OCI-LY1 (cell line): ENCODE data around the gene SPG11.

Experiments
- H2AFZ ChIP-seq: fragments of 200-600 bp; sonication (generic), shearing (Covaris generic); 2 replicates; pipeline ENCODE4 v1.6.0; 2014; ENCODE audit warnings: antibody characterized with exemption, mild to moderate bottlenecking, low read length
- H3F3A ChIP-seq: fragments of 200-600 bp; sonication (generic), shearing (Covaris generic); 2 replicates; pipeline ENCODE4 v1.6.0; 2014; ENCODE audit warnings: mild to moderate bottlenecking, antibody characterized with exemption, low read length, moderate library complexity; ENCODE audit not compliant: insufficient read depth
- H3K27ac ChIP-seq: fragments of 200-600 bp; sonication (generic); 2 replicates; pipeline ENCODE4 v1.5.1; 2014; ENCODE audit warnings: low read length, mixed run types, mild to moderate bottlenecking, low read depth; ENCODE audit not compliant: poor library complexity, severe bottlenecking
- H3K27me3 ChIP-seq: fragments of 200-600 bp; sonication (generic); 2 replicates; pipeline ENCODE4 v1.6.0; 2014; ENCODE audit warnings: antibody characterized with exemption, mild to moderate bottlenecking, low read length, moderate library complexity; ENCODE audit not compliant: insufficient read depth
- H3K36me3 ChIP-seq: fragments of 200-600 bp; sonication (generic); 2 replicates; pipeline ENCODE4 v1.6.1; 2014; ENCODE audit warnings: mild to moderate bottlenecking, antibody characterized with exemption, low read length, moderate library complexity, mixed read lengths; ENCODE audit not compliant: insufficient read depth
- H3K4me1 ChIP-seq: fragments of 200-600 bp; sonication (generic); 2 replicates; pipeline ENCODE4 v1.5.1; 2014; ENCODE audit warnings: mild to moderate bottlenecking, low read length, moderate library complexity; ENCODE audit not compliant: insufficient read depth, severe bottlenecking
- H3K4me2 ChIP-seq: fragments of 200-600 bp; sonication (generic), shearing (Covaris generic); 2 replicates; pipeline ENCODE4 v1.6.1; 2014; ENCODE audit warnings: low read length
- H3K4me3 ChIP-seq: fragments of 200-600 bp; sonication (generic); 2 replicates; pipeline ENCODE4 v1.5.1; 2014; ENCODE audit warnings: low read length, low read depth, mild to moderate bottlenecking, mixed read lengths; ENCODE audit not compliant: poor library complexity, severe bottlenecking
- H3K79me2 ChIP-seq: fragments of 200-600 bp; shearing (Covaris generic); 2 replicates; pipeline ENCODE4 v1.6.1; 2016; ENCODE audit warnings: mixed run types, low read length, mixed read lengths; ENCODE audit not compliant: insufficient read depth
- H3K9ac ChIP-seq: fragments of 200-600 bp; sonication (generic), shearing (Covaris generic); 2 replicates; pipeline ENCODE4 v1.6.1; 2014; ENCODE audit warnings: mild to moderate bottlenecking, low read length, mixed read lengths
- H3K9me2 ChIP-seq: fragments of 200-600 bp; sonication (generic), shearing (Covaris generic); 2 replicates; pipeline ENCODE4 v1.6.1; 2014; ENCODE audit warnings: low read depth, mild to moderate bottlenecking, low read length, mixed read lengths
- H3K9me3 ChIP-seq: fragments of 200-600 bp; shearing (Covaris generic); 2 replicates; pipeline ENCODE4 v1.6.1; 2014; ENCODE audit warnings: low read length, mixed read lengths
- H4K20me1 ChIP-seq: fragments of 200-600 bp; sonication (generic), shearing (Covaris generic); 2 replicates; pipeline ENCODE4 v1.6.0; 2016; ENCODE audit warnings: mild to moderate bottlenecking, low read length; ENCODE audit not compliant: insufficient read depth
- EZH2 ChIP-seq: fragments of 200-600 bp; sonication (generic), shearing (Covaris generic); IDR thresholded peaks from 2 replicates; pipeline ENCODE4 v1.8.0; 2017; ENCODE audit warnings: borderline replicate concordance, mixed run types, mild to moderate bottlenecking, antibody characterized with exemption, low read length, moderate library complexity, mixed read lengths
- TF ChIP-seq, protein P1 (sequence below): fragments of 200-600 bp; sonication (generic), shearing (Covaris generic); IDR thresholded peaks from 2 replicates; pipeline ENCODE4 v1.5.1; 2017; ENCODE audit warnings: mild to moderate bottlenecking, antibody characterized with exemption, low read length, moderate library complexity, mixed read lengths

SPG11 gene

DNA sequence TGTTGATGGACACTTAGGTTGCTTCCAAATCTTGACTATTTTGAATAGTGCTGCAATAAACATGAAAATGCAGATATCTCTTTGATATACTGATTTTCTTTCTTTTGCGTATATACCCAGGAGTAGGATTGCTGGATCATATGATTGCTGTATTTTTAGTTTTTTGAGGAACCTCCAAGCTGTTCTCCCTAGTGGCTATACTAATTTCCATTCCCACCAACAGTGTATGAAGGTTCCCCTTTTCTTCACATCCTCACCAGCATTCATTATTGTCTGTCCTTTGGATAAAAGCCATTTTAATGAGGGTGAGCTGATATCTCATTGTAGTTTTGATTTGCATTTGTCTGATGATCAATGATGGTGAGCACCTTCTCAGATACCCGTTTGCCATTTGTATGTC, 35.2 kb upstream of the SPG11 start:
- H3K9ac ChIP-seq, result no peak overlapping the region
- H3K27ac ChIP-seq, result no peak overlapping the region
- H3K27me3 ChIP-seq, result no peaks in the 10 kb centered on the region
- H3K4me1 ChIP-seq, result peaks cover 8% of the 10 kb centered on the region
- no peak overlapping the region for H2AFZ ChIP-seq
- no peaks in the 10 kb centered on the region; the same call in 1 of the 2 replicates for H3F3A ChIP-seq
- H3K9me2 ChIP-seq, result no peaks in the 10 kb centered on the region
- TF ChIP-seq EZH2, result no peak
- TF ChIP-seq, protein P1, sequence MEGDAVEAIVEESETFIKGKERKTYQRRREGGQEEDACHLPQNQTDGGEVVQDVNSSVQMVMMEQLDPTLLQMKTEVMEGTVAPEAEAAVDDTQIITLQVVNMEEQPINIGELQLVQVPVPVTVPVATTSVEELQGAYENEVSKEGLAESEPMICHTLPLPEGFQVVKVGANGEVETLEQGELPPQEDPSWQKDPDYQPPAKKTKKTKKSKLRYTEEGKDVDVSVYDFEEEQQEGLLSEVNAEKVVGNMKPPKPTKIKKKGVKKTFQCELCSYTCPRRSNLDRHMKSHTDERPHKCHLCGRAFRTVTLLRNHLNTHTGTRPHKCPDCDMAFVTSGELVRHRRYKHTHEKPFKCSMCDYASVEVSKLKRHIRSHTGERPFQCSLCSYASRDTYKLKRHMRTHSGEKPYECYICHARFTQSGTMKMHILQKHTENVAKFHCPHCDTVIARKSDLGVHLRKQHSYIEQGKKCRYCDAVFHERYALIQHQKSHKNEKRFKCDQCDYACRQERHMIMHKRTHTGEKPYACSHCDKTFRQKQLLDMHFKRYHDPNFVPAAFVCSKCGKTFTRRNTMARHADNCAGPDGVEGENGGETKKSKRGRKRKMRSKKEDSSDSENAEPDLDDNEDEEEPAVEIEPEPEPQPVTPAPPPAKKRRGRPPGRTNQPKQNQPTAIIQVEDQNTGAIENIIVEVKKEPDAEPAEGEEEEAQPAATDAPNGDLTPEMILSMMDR, result no peak
- H3K36me3 ChIP-seq, result no peaks in the 10 kb centered on the region; the same call in 1 of the 2 replicates
- no peak overlapping the region for H3K4me3 ChIP-seq
- H4K20me1 ChIP-seq, result no peaks in the 10 kb centered on the region
- peaks cover 9% of the 10 kb centered on the region; the same call in 1 of the 2 replicates for H3K9me3 ChIP-seq
- no peaks in the 10 kb centered on the region for H3K79me2 ChIP-seq
- H3K4me2 ChIP-seq, result no peak overlapping the region

DNA sequence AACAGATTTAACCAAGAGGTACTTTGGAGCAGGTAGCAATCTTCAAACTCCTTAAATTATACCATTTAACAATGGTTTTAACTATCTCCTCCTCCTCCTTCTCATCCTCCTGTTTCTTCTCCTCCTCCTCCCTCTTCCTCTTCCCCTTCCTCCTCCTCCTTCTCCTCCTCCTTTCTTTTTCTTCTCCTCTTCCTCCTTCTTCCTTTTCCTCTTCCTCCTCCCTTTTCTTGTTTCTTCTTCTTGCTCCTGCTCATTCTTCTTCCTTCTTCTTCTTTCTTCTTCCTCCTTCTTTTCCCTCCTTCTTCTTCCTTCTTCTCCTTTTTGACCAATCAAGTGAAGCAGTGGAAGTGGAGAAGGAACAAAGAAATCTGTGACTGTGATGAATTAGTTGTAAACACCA, 33.6 kb upstream of the SPG11 start:
- no peaks in the 10 kb centered on the region for H3K27me3 ChIP-seq
- H3K9me3 ChIP-seq, result peaks cover 6% of the 10 kb centered on the region; the same call in 1 of the 2 replicates
- H3K27ac ChIP-seq, result no peak overlapping the region
- H3K4me3 ChIP-seq, result no peak overlapping the region
- H3K4me2 ChIP-seq, result no peak overlapping the region
- no peaks in the 10 kb centered on the region for H3K79me2 ChIP-seq
- H3K9me2 ChIP-seq, result no peaks in the 10 kb centered on the region
- no peaks in the 10 kb centered on the region; the same call in 1 of the 2 replicates for H3K36me3 ChIP-seq
- H3K9ac ChIP-seq, result no peak overlapping the region
- peaks cover 8% of the 10 kb centered on the region for H3K4me1 ChIP-seq
- TF ChIP-seq EZH2, result no peak
- H2AFZ ChIP-seq, result no peak overlapping the region
- no peaks in the 10 kb centered on the region for H4K20me1 ChIP-seq
- no peaks in the 10 kb centered on the region; the same call in 1 of the 2 replicates for H3F3A ChIP-seq

GRCh38 chr15:44695294-44695693, 31.8 kb upstream of the SPG11 start:
- no peak overlapping the region for H3K4me2 ChIP-seq
- H3K36me3 ChIP-seq, result no peaks in the 10 kb centered on the region
- H4K20me1 ChIP-seq, result no peaks in the 10 kb centered on the region
- H3K9ac ChIP-seq, result no peak overlapping the region
- H3F3A ChIP-seq, result no peaks in the 10 kb centered on the region; the same call in 1 of the 2 replicates
- H3K4me1 ChIP-seq, result peaks cover 8% of the 10 kb centered on the region
- H3K9me2 ChIP-seq, result no peaks in the 10 kb centered on the region
- H3K79me2 ChIP-seq, result no peaks in the 10 kb centered on the region
- H3K27me3 ChIP-seq, result no peaks in the 10 kb centered on the region
- no peaks in the 10 kb centered on the region for H3K9me3 ChIP-seq
- H3K27ac ChIP-seq, result no peak overlapping the region
- no peak overlapping the region for H3K4me3 ChIP-seq
- TF ChIP-seq EZH2, result no peak
- TF ChIP-seq, protein P1, result no peak
- no peak overlapping the region for H2AFZ ChIP-seq

DNA sequence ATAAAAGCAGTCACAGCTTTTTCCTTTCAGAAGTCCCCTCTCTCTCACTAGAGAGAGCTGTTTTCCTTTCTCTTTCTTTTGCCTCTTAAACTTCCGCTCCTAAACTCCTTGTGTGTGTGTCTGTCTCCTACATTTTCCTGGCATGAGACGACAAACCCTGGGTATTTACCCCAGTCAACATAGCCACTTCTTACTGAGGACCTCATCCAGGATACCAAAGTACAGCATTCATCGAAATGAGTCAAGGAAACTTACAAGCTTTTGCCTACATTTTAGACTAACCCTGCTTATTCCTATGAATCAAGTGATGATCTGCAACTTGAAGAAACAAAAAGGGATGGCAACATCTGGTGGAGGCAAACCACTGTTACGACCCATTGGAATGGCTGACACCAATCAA, 31.0 kb upstream of the SPG11 start:
- H3K9ac ChIP-seq, result no peak overlapping the region
- H4K20me1 ChIP-seq, result no peaks in the 10 kb centered on the region
- peaks cover 8% of the 10 kb centered on the region for H3K4me1 ChIP-seq
- H3K4me3 ChIP-seq, result no peak overlapping the region
- no peaks in the 10 kb centered on the region for H3K9me2 ChIP-seq
- H3K36me3 ChIP-seq, result no peaks in the 10 kb centered on the region
- H3K79me2 ChIP-seq, result no peaks in the 10 kb centered on the region
- H2AFZ ChIP-seq, result peak overlapping the region; percentile 96
- no peaks in the 10 kb centered on the region for H3K9me3 ChIP-seq
- H3K27ac ChIP-seq, result no peak overlapping the region
- H3K4me2 ChIP-seq, result no peak overlapping the region
- H3K27me3 ChIP-seq, result no peaks in the 10 kb centered on the region
- H3F3A ChIP-seq, result no peaks in the 10 kb centered on the region; the same call in 1 of the 2 replicates
- TF ChIP-seq, protein P1, result no peak
- TF ChIP-seq EZH2, result no peak
